NCI-H1092 (cell line): ENCODE measurements around the gene COQ8B.
"Not testable (repeated sequence)": the region's sequence is repeated elsewhere in the genome, so short reads cannot be mapped to it uniquely, and the experiment has no call there.

Source experiments
- DNase-seq: peaks from one replicate; lab custom pipeline; 2025; lab: John Stamatoyannopoulos, UW

The COQ8B gene

GRCh38 chr19:40716482-40717324 lies at the start of gene COQ8B, which contains the start of gene ITPKC:
Gene COQ8B (minus strand): TSS chr19:40716886. CDS start chr19:40714632, 2,254 bp downstream.
Gene ITPKC (plus strand): TSS chr19:40717112. CDS start chr19:40717136, 24 bp downstream.
- peak; percentile 95 for DNase-seq

DNA sequence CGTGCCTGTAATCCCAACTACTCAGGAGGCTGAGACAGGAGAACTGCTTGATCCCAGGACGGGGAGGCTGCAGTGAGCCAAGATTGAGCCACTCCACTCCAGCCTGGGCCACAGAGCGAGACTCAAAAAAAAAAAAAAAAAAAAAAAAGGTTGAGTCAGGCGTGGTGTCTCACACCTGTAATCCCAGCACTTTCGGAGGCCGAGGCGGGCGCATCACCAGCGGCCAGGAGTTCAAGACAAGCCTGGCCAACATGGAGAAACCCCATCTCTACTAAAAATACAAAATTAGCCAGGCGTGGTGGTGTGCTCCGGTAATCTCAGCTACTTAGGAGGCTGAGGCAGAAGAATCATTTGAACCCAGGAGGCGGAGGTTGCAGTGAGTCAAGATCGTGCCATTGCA lies 49.7 kb upstream of the COQ8B start:
- not testable (repeated sequence) for DNase-seq

DNA sequence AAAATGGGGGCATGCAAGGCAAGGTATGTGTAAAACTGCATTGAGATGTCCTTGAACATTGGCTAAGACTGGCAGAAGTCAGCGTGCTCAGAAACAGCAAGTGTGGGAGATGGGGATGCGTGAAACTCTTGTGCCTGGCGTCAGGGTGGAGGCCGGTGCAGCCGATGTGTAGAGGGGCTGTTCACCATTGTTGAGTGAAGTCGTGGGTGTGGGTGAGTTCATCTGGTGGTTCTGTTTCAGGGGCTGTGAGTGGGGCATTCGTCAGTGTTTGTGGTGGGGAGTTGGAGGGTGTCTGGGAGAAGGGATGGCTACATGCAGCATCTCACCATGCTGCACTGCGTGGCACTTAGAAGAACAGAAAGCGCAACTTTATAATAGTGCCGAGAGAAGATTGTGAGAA lies 47.3 kb upstream of the COQ8B start:
- DNase-seq, result no peak

GRCh38 chr19:40763526-40763925 lies 46.8 kb upstream of the COQ8B start:
- no peak for DNase-seq

DNA sequence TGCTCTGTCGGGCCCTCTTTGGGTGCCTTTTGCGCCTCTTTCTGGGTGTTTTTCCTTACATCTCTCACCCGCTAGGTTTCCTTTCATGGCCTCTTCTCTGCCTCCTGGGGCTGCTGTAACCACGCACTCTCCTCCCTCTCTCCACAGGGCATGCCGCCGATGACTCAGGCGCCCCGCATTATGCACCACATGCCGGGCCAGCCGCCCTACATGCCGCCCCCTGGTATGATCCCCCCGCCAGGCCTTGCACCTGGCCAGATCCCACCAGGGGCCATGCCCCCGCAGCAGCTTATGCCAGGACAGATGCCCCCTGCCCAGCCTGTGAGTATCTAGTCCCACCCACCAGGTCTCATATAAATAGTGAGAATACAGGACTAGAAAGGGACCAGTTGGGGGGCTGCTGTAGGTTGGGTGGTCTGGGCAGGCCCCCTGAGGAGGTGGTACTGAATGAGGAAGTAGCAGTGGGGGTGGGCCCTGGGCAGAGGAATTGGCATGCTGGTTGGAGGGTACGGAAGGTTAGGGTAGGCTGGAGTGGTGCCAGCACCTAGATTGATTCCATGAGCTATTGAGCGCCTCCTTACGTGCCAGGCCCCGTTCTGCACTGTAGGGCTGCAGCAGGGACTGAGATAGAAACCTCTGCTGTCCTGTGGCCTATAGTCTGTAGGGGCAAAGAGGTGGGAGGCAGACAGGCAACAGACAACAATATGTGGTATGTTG lies 46.2 kb upstream of the COQ8B start:
- no peak for DNase-seq

DNA sequence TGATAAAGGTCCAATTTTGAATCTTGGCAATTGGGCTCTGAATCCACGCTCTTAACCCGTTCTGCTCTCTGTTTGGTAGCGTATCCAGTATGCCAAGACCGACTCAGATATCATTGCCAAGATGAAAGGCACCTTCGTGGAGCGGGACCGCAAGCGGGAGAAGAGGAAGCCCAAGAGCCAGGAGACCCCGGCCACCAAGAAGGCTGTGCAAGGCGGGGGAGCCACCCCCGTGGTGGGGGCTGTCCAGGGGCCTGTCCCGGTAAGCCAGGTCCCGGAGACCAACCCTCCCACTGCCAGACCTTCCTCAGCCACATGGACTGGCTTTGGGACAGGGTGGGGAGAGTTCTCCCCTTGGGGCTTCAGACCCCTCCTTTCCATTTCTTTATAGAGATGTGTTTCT lies 42.7 kb upstream of the COQ8B start:
- DNase-seq, result no peak

DNA sequence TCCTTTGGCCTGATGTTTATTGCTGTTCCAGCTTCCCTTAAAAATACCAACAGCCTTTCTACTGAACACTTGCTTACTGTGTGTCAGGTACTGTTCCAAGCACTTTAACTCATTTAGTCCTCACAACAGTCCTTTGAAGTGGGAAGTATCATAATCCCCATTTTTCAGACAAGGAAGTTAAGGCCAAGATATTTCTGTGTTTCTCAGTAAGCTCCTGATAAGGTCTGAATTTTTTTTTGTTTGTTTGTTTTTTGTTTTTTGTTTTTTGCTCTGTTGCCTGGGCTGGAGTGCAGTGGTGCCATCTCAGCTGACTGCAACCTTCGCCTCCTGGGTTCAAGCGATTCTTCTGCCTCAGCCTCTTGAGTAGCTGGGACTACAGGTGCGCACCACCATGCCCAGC lies 41.8 kb upstream of the COQ8B start:
- DNase-seq, result no peak

DNA sequence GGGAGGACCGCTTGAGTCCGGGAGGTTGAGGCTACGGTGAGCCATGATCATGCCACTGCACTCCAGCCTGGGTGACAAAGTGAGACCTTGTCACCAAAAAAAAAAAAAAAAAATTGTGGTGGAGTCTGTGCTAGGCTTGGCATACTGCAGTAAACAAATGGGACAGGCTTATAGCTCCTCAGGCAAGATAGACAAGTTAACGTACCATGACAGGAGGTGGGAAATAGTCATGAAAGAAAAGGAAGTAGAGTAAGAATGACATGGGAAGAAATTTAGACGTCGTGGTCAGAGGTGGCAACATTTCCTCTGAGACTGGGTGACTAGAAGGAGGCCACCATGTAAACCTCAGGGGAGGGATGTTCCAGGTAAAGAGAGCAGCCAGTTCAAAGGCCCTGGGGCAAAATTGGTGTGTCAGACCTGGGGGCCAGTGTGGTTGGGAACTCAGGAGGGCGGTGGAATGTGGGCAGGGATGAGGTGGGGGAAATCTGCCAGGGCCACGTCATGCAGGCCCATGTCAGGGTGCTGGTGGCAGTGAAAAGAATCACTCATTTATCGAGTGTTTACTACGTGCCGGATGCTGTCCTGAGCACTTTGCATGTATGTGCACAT lies 39.9 kb upstream of the COQ8B start:
- no peak for DNase-seq

- DNase-seq, result no peak
Observed at GRCh38 chr19:40755791-40756190, 39.1 kb upstream of the COQ8B start.

DNA sequence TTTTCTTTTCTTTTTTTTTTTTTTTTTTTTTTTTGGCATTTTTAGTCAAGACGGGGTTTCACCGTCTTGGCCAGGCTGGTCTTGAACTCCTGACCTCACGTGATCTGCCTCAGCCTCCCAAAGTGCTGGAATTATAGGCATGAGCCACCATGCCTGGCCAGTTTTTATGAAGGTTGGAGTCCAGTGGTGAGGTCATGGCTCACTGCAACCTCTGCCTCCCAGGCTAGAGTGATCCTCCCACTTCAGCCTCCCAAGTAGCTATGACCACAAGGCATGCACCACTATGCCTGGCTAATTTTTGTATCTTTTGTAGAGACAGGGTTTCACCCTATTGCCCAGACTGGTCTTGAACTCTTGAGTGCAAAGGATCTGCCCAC lies 38.5 kb upstream of the COQ8B start:
- no peak for DNase-seq

DNA sequence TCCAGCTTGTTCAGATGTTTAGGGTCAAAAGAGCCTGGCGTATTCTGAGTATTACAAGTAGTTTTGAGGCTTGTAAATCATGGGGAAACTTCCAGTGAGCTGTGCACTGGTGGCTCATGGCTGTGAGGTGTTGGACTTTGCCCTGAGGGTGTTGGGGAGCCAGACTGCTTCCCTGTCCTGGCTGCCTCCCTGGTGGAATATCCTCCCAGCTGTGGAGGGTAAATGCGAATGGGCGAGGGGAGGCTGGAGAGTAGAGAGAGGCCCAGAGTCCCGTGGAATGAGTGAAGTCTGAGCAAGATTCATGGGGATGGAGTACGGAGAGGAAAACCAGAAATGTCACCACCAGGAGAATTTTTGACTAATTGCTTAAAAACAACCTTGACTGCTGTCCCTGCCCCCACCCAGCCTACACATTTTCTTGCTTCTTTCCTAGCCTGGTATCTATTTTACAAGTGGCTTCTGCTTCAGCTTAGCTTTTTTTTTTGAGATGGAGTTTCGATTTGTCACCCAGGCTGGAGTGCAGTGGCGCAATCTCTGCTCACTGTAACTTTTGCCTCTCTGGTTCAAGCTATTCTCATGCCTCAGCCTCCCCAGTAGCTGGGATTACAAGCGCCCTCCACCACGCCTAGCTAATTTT lies 38.0 kb upstream of the COQ8B start:
- no peak for DNase-seq

DNA sequence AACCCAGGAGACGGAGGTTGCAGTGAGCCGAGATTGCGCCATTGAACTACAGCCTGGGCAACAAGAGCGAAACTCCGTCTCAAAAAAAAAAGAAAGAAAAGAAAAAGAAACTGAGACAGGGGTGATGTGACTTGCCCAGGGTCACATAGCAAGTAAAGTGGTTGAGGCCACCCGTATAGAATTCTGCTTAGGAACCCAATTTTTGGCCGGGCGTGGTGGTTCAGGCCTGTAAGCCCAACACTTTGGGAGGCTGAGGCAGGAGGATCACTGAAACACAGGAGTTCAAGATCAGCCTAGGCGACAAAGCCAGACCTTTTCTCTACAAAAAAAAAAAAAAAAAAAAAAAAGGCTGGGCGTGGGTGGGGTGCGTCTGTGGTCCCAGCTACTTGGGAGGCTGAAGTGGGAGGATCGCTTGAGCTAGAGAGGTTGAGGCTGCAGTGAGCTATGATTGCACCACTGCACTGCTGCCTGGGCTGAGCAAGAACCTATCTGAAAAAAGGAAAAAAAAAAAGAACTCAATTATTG lies 35.6 kb upstream of the COQ8B start:
- no peak for DNase-seq

GRCh38 chr19:40750874-40751537 lies 34.3 kb upstream of the COQ8B start, which contains the start of gene SNRPA:
Gene SNRPA (plus strand): TSS chr19:40751203. CDS start chr19:40751409, 206 bp downstream.
- peak; percentile 93 for DNase-seq

- DNase-seq, result peak; percentile 99
Observed at GRCh38 chr19:40750058-40750873, 33.6 kb upstream of the COQ8B start, which contains the start of gene ACTMAP. Gene ACTMAP (minus strand): TSS chr19:40750477. CDS start chr19:40749803, 674 bp downstream.

DNA sequence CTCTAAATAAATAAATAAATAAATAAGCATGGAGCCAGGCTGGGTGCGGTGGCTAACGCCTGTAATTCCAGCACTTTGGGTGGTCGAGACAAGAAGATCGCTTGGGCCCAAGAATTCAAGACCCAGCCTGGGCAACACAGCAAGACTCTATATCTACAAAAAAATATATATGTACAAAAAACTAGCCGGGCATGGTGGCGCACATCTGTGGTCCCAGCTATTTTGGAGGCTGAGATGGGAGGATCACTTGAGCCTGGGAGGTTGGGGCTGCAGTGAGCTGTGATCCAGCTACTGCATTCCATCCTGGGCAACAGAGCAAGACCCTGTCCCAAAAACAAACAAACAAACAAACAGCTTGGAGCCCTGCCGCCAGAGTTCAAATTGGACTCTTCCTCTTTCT lies 30.9 kb upstream of the COQ8B start:
- no peak for DNase-seq

- no peak for DNase-seq
Observed at GRCh38 chr19:40745402-40745780, 28.7 kb upstream of the COQ8B start.

- DNase-seq, result no peak
Observed at GRCh38 chr19:40744554-40745401, 28.1 kb upstream of the COQ8B start.

- DNase-seq, result no peak
Observed at GRCh38 chr19:40743926-40744325, 27.2 kb upstream of the COQ8B start.

DNA sequence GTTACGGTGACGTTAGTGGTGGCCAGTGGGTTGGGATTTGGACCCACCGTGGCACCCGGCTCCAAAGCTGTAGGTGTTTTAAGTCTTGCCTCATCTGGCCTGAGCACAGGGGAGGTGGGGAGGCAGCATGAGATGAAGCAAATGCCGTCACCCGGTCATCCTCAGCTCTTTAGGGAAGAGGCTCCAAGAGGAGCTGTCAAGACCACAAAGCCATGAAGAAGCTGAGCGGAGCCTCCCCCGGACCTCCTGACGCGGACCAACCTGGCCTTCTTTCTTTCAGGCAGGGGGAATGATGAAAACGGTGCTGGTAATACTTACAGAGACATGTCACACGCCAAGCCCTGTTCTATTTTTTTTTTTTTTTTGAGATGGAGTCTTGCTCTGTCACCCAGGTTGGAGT lies 26.2 kb upstream of the COQ8B start:
- no peak for DNase-seq

- DNase-seq, result no peak
Observed at GRCh38 chr19:40742477-40742876, 25.8 kb upstream of the COQ8B start.
